NCI-H128 (cell line): ENCODE measurements around the gene MXI1.

Experiments used
- DNase-seq: peaks from one replicate; lab custom pipeline; 2025; ENCODE audit not compliant: unreplicated experiment; lab: John Stamatoyannopoulos, UW

Gene MXI1

GRCh38 chr10:110273474-110273873, 66.1 kb downstream of the MXI1 start:
- DNase-seq, result no peak

GRCh38 chr10:110274072-110274627, 66.7 kb downstream of the MXI1 start:
- peak; percentile 1 for DNase-seq

- DNase-seq, result no peak
These were observed 67.2 kb downstream of the MXI1 start for GRCh38 chr10:110274647-110275046.

- no peak for DNase-seq
These were observed 67.8 kb downstream of the MXI1 start for GRCh38 chr10:110275128-110275729.

DNA sequence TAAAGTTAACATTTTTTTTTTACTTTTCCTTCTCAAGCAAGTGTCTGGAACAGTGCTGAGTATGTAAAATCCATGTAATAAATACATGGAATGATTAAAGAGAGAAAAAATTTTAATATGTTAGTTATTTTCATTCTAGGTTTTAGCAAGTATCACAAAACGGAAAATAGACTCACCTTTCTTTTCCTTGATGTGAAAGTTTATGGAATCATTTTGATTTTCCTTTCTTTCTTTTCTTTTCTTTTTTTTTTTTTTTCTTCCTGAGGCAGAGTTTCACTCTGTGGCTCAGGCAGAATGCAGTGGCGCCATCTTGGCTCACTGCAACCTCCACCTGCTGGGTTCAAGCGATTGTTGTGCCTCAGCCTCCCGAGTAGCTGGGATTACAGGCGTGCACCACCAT, 69.2 kb downstream of the MXI1 start:
- no peak for DNase-seq

GRCh38 chr10:110277591-110277990, 70.2 kb downstream of the MXI1 start:
- no peak for DNase-seq

DNA sequence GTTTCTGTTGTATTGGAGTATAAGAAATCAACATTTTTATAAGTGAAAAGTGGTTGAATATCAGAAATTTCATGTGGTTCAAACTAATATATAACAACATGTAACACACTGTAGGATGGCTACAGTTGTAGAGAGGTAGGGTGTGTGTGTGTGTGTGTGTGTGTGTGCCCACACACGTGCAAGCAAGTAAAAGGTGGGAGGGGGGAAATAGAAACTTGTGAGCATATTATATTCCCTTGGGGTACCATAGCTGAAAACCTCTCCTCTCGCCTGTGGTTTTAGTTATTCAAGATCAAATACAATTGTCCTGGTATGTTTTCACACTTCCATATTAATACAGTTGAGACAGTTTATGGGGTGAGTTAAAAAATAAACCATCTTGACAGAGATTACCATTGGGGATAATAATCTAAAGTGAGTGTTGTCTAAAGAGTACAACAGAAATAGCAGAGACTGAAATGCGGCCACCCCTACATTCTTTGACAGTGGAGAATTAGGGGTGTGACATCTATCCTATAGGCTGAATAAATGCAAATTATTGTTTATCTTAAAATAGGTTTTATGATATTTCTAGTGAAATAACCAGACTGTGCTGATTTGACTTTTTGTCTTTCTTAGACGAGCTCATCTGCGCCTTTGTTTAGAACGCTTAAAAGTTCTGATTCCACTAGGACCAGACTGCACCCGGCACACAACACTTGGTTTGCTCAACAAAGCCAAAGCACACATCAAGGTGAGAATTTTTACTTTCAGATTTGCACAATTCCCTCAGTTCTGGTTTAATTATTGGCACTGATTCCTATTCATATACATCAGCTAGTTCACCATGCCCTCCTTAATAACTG, 71.4 kb downstream of the MXI1 start:
- DNase-seq, result no peak

DNA sequence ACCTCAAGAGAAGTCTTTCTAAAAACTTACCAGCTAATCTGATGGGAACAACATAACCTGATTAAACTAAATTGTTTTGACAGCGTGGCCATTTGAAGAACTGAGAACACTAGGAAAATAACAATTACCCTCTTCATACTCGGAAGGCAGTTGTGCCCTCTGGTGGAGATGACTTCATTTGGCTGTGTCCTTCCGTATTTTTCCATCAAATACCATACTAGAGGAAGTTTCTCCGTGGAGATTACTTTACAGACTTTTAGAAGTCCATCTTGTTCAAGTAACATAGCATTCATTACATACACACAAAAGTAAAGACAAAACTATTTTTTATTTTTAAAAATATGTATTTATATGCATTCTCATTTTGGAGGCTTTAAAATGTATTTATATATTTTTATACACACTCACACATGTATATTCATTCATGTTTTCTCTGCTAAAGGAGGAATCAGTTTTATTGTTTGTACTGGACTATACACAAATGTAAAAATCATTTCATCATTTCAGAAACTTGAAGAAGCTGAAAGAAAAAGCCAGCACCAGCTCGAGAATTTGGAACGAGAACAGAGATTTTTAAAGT, 72.1 kb downstream of the MXI1 start:
- DNase-seq, result no peak

- no peak for DNase-seq
These were observed 76.9 kb downstream of the MXI1 start for GRCh38 chr10:110284262-110284661.

- no peak for DNase-seq
These were observed 78.1 kb downstream of the MXI1 start for GRCh38 chr10:110285501-110285900.

- DNase-seq, result no peak
These were observed 79.4 kb downstream of the MXI1 start for GRCh38 chr10:110286841-110287240.

DNA sequence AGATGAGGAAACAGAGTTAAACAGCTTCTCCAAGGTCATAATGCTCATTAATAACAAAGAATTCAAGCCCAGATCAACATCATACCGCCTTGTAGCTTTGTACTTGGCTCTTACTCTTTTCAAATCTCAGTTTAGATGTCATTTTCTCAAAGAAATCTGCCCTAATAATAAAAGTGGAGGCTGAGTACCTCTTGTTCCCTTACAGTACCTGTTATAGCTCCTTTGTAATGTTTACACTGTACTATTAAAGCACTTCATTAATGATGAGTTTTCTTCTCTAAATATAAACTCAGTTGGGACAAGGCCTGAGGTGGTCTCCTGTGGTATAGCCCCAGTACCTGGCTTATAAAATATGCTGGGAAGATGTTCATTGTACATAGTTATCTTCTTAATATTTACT, 89.6 kb downstream of the MXI1 start:
- no peak for DNase-seq

DNA sequence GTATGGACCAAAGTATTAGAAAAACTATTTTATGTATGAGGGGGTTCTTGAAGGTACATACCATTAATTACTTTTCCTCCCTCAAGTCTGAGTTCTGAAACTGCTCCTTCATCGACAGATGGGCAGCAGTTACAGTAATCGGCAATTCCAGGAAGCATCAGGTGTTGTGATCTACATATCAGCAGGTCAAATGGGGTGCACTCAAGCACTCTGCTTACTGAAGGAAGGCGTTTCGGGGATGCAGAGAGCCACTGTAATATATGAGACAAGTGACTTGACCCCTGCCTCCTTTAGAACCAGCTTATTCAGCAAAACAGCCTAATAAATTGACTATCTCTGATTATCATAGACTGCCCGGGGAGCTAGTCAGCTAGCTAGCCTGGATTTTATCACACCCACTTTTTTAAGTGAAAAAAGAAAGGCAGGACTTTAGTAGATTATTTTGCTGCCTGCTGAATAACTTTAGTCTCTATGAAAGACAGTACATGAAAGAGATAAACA, 93.1 kb downstream of the MXI1 start:
- no peak for DNase-seq

DNA sequence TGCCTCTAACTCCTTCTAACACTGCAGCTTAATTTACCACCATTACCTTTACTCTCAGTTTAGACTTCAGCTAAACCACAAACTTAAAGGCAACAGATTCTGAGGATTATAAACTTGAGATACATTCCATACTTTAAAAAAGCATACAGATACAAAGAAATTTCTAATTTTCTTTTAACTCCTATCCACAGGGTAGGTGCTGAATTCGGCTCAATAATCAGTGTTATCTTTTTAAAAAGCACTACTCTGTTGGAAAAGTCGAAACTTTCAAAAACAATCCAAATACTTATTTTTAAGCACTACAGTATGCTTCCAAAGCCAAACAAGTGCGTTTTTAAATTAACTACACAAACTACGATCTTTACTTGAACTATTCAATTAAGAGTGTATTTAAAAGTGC, 96.3 kb downstream of the MXI1 start:
- no peak for DNase-seq

- DNase-seq, result no peak
These were observed 97.0 kb downstream of the MXI1 start for GRCh38 chr10:110304394-110304779.

DNA sequence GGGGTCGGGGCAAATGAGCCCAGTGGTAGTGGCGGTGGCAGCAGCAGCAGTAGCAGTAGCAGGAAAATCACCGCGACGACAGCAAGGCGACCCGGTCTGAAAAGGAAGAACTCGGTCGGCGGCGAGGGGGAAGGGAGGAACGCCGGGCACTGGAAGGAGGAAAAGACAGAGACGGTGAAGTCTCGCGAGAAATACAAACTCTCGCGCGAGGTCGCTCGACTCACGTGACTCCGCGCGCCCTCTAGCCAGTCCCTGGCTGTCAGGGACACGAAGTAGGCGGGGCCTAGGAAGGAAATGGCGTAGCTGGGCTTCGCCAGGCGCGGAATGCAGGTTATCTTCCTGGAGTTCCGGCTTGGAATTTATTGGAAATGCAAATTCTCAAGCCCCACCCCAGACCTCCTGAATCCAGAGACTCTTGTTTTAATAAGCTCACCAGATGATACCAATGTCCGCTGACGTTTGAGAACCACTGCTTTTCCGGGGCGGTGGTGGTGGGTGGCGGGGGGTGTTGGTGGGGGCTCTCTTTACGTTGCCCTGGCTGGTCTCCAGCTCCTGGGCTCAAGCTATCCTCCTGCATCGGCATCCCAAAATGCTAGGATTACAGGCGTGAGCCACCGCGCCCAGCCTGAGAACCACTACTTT, 97.5 kb downstream of the MXI1 start, which contains the start of gene SMNDC1:
Gene SMNDC1, minus strand, starts transcription at position 141 of the 642 bp plus-strand sequence. CDS start 1,333 bp downstream, outside the sequence.
- DNase-seq, result peak; percentile 92

- no peak for DNase-seq
These were observed 98.5 kb downstream of the MXI1 start for GRCh38 chr10:110305767-110306451.

GRCh38 chr10:110306452-110306768, 99.0 kb downstream of the MXI1 start:
- DNase-seq, result no peak

- DNase-seq, result no peak
These were observed 100.4 kb downstream of the MXI1 start for GRCh38 chr10:110307805-110308204.

DNA sequence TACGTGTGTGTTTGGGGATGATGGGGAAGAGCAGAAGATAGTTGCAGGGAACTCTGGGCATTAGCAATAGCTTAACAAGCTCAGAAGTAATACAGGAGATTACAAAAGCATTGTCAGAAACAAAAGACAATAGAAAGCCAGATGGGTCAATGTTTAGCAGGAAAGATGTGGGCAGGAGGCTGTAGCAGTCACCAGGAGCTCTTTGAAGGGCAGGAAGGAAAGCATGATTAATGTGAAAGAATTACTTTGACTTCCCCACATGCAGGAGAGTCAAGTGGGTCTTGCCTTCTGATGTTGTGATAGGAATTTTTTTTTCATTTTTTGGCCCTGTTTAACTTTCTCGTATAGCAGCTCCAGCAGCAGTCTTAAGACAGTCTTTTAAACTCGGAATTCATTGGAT, 103.3 kb downstream of the MXI1 start:
- no peak for DNase-seq
